ENCODE results near the gene TRERF1.

TRERF1 gene

GRCh38 chr6:42366011-42366705, 85.6 kb downstream of the TRERF1 start:
- DNase-seq (ENCODE audit: low spot score), result no peak

- no peak for DNase-seq (ENCODE audit: low spot score)
These were observed 86.7 kb downstream of the TRERF1 start for GRCh38 chr6:42365021-42365420.

GRCh38 chr6:42363926-42364849, 87.5 kb downstream of the TRERF1 start:
- DNase-seq (ENCODE audit: low spot score), result no peak

- no peak for DNase-seq (ENCODE audit: low spot score)
These were observed 90.7 kb downstream of the TRERF1 start for GRCh38 chr6:42361036-42361435.

GRCh38 chr6:42359021-42359420, 92.7 kb downstream of the TRERF1 start:
- peak; percentile 29 for DNase-seq (ENCODE audit: low spot score)

- no peak for DNase-seq (ENCODE audit: low spot score)
These were observed 96.3 kb downstream of the TRERF1 start for GRCh38 chr6:42355416-42355815.

GRCh38 chr6:42354702-42355101, 97.0 kb downstream of the TRERF1 start:
- no peak for DNase-seq (ENCODE audit: low spot score)

- DNase-seq (ENCODE audit: low spot score), result peak; percentile 65
These were observed 98.7 kb downstream of the TRERF1 start for GRCh38 chr6:42352856-42353564.

- DNase-seq (ENCODE audit: low spot score), result no peak
These were observed 100.8 kb downstream of the TRERF1 start for GRCh38 chr6:42350911-42351310.

- DNase-seq (ENCODE audit: low spot score), result peak; percentile 69
These were observed 101.8 kb downstream of the TRERF1 start for GRCh38 chr6:42349753-42350511.

GRCh38 chr6:42347456-42347855, 104.3 kb downstream of the TRERF1 start:
- DNase-seq (ENCODE audit: low spot score), result no peak

- no peak for DNase-seq (ENCODE audit: low spot score)
These were observed 105.9 kb downstream of the TRERF1 start for GRCh38 chr6:42345696-42346416.

- DNase-seq (ENCODE audit: low spot score), result no peak
These were observed 107.0 kb downstream of the TRERF1 start for GRCh38 chr6:42344756-42345155.

GRCh38 chr6:42341771-42342553, 109.8 kb downstream of the TRERF1 start:
- DNase-seq (ENCODE audit: low spot score), result no peak

GRCh38 chr6:42341221-42341620, 110.5 kb downstream of the TRERF1 start:
- no peak for DNase-seq (ENCODE audit: low spot score)

GRCh38 chr6:42340511-42340910, 111.2 kb downstream of the TRERF1 start:
- DNase-seq (ENCODE audit: low spot score), result no peak

- DNase-seq (ENCODE audit: low spot score), result no peak
These were observed 111.7 kb downstream of the TRERF1 start for GRCh38 chr6:42339991-42340401.

- DNase-seq (ENCODE audit: low spot score), result peak; percentile 92
These were observed 112.9 kb downstream of the TRERF1 start for GRCh38 chr6:42338744-42339222.

GRCh38 chr6:42337985-42338743, 113.6 kb downstream of the TRERF1 start:
- no peak for DNase-seq (ENCODE audit: low spot score)

Data from AG08395 (cell line).